ENCODE data around the gene ATE1. TPM values are rescaled to one million over a fixed set of nuclear protein-coding genes. Genes with fewer than 3 reads are reported as not detected.

The ATE1 gene
- total RNA-seq, 1 experiment from 2014 or later = 36.2 TPM

- in situ Hi-C loops (cut with HindIII; ENCODE audit: low pct_unique_long_range_greater_than_20kb, low sequenced_read_pairs) = no loop called here
These were observed 38.6 kb downstream of the ATE1 start for GRCh38 chr10:121889212-121889611.

GRCh38 chr10:121886997-121887622 lies 40.7 kb downstream of the ATE1 start:
- peak; percentile 28 for DNase-seq (ENCODE audit: low read depth)
- in situ Hi-C loops (cut with HindIII; ENCODE audit: low pct_unique_long_range_greater_than_20kb, low sequenced_read_pairs) = no loop called here

More at GRCh38 chr10:121889212-121889611, 38.6 kb downstream of the ATE1 start:
- DNase-seq (ENCODE audit: low read depth) = no peak

- in situ Hi-C loops (cut with HindIII; ENCODE audit: low pct_unique_long_range_greater_than_20kb, low sequenced_read_pairs) = no loop called here
These were observed 41.6 kb downstream of the ATE1 start for GRCh38 chr10:121886181-121886580.

GRCh38 chr10:121880895-121881294 lies 46.9 kb downstream of the ATE1 start:
- DNase-seq (ENCODE audit: low read depth) = no peak
- in situ Hi-C loops (cut with HindIII; ENCODE audit: low pct_unique_long_range_greater_than_20kb, low sequenced_read_pairs) = no loop called here

More at GRCh38 chr10:121886181-121886580, 41.6 kb downstream of the ATE1 start:
- no peak for DNase-seq (ENCODE audit: low read depth)

- in situ Hi-C loops (cut with HindIII; ENCODE audit: low pct_unique_long_range_greater_than_20kb, low sequenced_read_pairs) = no loop called here
- no peak for DNase-seq (ENCODE audit: low read depth)
These were observed 48.4 kb downstream of the ATE1 start for GRCh38 chr10:121879476-121879875.

- in situ Hi-C loops (cut with HindIII; ENCODE audit: low pct_unique_long_range_greater_than_20kb, low sequenced_read_pairs) = no loop called here
- DNase-seq (ENCODE audit: low read depth) = no peak
These were observed 54.6 kb downstream of the ATE1 start for GRCh38 chr10:121873236-121873635.

- in situ Hi-C loops (cut with HindIII; ENCODE audit: low pct_unique_long_range_greater_than_20kb, low sequenced_read_pairs) = no loop called here
- no peak for DNase-seq (ENCODE audit: low read depth)
These were observed 57.4 kb downstream of the ATE1 start for GRCh38 chr10:121870413-121870812.

- no peak for DNase-seq (ENCODE audit: low read depth)
- in situ Hi-C loops (cut with HindIII; ENCODE audit: low pct_unique_long_range_greater_than_20kb, low sequenced_read_pairs) = no loop called here
These were observed 62.3 kb downstream of the ATE1 start for GRCh38 chr10:121865554-121865953.

- in situ Hi-C loops (cut with HindIII; ENCODE audit: low pct_unique_long_range_greater_than_20kb, low sequenced_read_pairs) = no loop called here
- DNase-seq (ENCODE audit: low read depth) = no peak
These were observed 63.2 kb downstream of the ATE1 start for GRCh38 chr10:121864653-121865052.

GRCh38 chr10:121864168-121864567 lies 63.7 kb downstream of the ATE1 start:
- DNase-seq (ENCODE audit: low read depth) = no peak
- in situ Hi-C loops (cut with HindIII; ENCODE audit: low pct_unique_long_range_greater_than_20kb, low sequenced_read_pairs) = no loop called here

- in situ Hi-C loops (cut with HindIII; ENCODE audit: low pct_unique_long_range_greater_than_20kb, low sequenced_read_pairs) = no loop called here
- DNase-seq (ENCODE audit: low read depth) = no peak
These were observed 65.2 kb downstream of the ATE1 start for GRCh38 chr10:121862649-121863048.

- in situ Hi-C loops (cut with HindIII; ENCODE audit: low pct_unique_long_range_greater_than_20kb, low sequenced_read_pairs) = no loop called here
- DNase-seq (ENCODE audit: low read depth) = no peak
These were observed 65.8 kb downstream of the ATE1 start for GRCh38 chr10:121862042-121862441.

GRCh38 chr10:121860810-121861209 lies 67.0 kb downstream of the ATE1 start:
- no peak for DNase-seq (ENCODE audit: low read depth)
- in situ Hi-C loops (cut with HindIII; ENCODE audit: low pct_unique_long_range_greater_than_20kb, low sequenced_read_pairs) = no loop called here

- DNase-seq (ENCODE audit: low read depth) = no peak
These were observed 72.9 kb downstream of the ATE1 start for GRCh38 chr10:121854809-121855445.

GRCh38 chr10:121853950-121854349 lies 73.9 kb downstream of the ATE1 start:
- DNase-seq (ENCODE audit: low read depth) = no peak
- in situ Hi-C loops (cut with HindIII; ENCODE audit: low pct_unique_long_range_greater_than_20kb, low sequenced_read_pairs) = no loop called here

More at GRCh38 chr10:121854809-121855445, 72.9 kb downstream of the ATE1 start:
- in situ Hi-C loops (cut with HindIII; ENCODE audit: low pct_unique_long_range_greater_than_20kb, low sequenced_read_pairs) = no loop called here

GRCh38 chr10:121851786-121852185 lies 76.0 kb downstream of the ATE1 start:
- in situ Hi-C loops (cut with HindIII; ENCODE audit: low pct_unique_long_range_greater_than_20kb, low sequenced_read_pairs) = no loop called here
- DNase-seq (ENCODE audit: low read depth) = no peak

- DNase-seq (ENCODE audit: low read depth) = no peak
- in situ Hi-C loops (cut with HindIII; ENCODE audit: low pct_unique_long_range_greater_than_20kb, low sequenced_read_pairs) = no loop called here
These were observed 79.7 kb downstream of the ATE1 start for GRCh38 chr10:121848082-121848481.

GRCh38 chr10:121846555-121846954 lies 81.3 kb downstream of the ATE1 start:
- in situ Hi-C loops (cut with HindIII; ENCODE audit: low pct_unique_long_range_greater_than_20kb, low sequenced_read_pairs) = no loop called here
- DNase-seq (ENCODE audit: low read depth) = no peak

- in situ Hi-C loops (cut with HindIII; ENCODE audit: low pct_unique_long_range_greater_than_20kb, low sequenced_read_pairs) = no loop called here
- DNase-seq (ENCODE audit: low read depth) = no peak
These were observed 82.6 kb downstream of the ATE1 start for GRCh38 chr10:121845044-121845784.

All from Caki2 (cell line).